ENCODE results near the gene DAZL. TPM values are rescaled to one million over a fixed set of nuclear protein-coding genes. Genes with fewer than 3 reads are reported as not detected.
"Not testable (repeated sequence)": the region's sequence is repeated elsewhere in the genome, so short reads cannot be mapped to it uniquely, and the experiment has no call there.

The DAZL gene
- 2.9 TPM for total RNA-seq (ENCODE audit: insufficient read depth, low replicate concordance)

- DNase-seq (ENCODE audit: low spot score): no peak
These were observed at the start of gene DAZL for GRCh38 chr3:16604887-16605602. Gene DAZL (minus strand): TSS chr3:16605423. CDS start chr3:16605205, 218 bp downstream.

- DNase-seq (ENCODE audit: low spot score): no peak
These were observed 49.8 kb upstream of the DAZL start for GRCh38 chr3:16654976-16655375.

GRCh38 chr3:16653712-16654111 lies 48.5 kb upstream of the DAZL start:
- no peak for DNase-seq (ENCODE audit: low spot score)

- DNase-seq (ENCODE audit: low spot score): no peak
These were observed 42.4 kb upstream of the DAZL start for GRCh38 chr3:16647668-16648067.

GRCh38 chr3:16639806-16640205 lies 34.6 kb upstream of the DAZL start:
- no peak for DNase-seq (ENCODE audit: low spot score)

GRCh38 chr3:16633948-16634347 lies 28.7 kb upstream of the DAZL start:
- no peak for DNase-seq (ENCODE audit: low spot score)

- DNase-seq (ENCODE audit: low spot score): no peak
These were observed 27.2 kb upstream of the DAZL start for GRCh38 chr3:16632395-16632794.

GRCh38 chr3:16618721-16619120 lies 13.5 kb upstream of the DAZL start:
- DNase-seq (ENCODE audit: low spot score): peak; percentile 6

- not testable (repeated sequence) for DNase-seq (ENCODE audit: low spot score)
These were observed 11.9 kb upstream of the DAZL start for GRCh38 chr3:16617155-16617554.

GRCh38 chr3:16616083-16616482 lies 10.9 kb upstream of the DAZL start:
- no peak for DNase-seq (ENCODE audit: low spot score)

GRCh38 chr3:16614033-16615031 lies 9.1 kb upstream of the DAZL start:
- DNase-seq (ENCODE audit: low spot score): no peak

GRCh38 chr3:16609927-16610580 lies 4.8 kb upstream of the DAZL start:
- DNase-seq (ENCODE audit: low spot score): no peak

- DNase-seq (ENCODE audit: low spot score): no peak
These were observed 3.6 kb upstream of the DAZL start for GRCh38 chr3:16608816-16609215.

- no peak for DNase-seq (ENCODE audit: low spot score)
These were observed 2.5 kb upstream of the DAZL start for GRCh38 chr3:16607718-16608117.

- DNase-seq (ENCODE audit: low spot score): no peak
These were observed 1.2 kb upstream of the DAZL start for GRCh38 chr3:16606398-16606797.

GRCh38 chr3:16605966-16606365 lies 743 bp upstream of the DAZL start:
- DNase-seq (ENCODE audit: low spot score): no peak

- DNase-seq (ENCODE audit: low spot score): no peak
These were observed 790 bp downstream of the DAZL start for GRCh38 chr3:16604433-16604832.

GRCh38 chr3:16601537-16602005 lies 3.7 kb downstream of the DAZL start:
- no peak for DNase-seq (ENCODE audit: low spot score)

GRCh38 chr3:16600780-16601536 lies 4.3 kb downstream of the DAZL start:
- peak; percentile 80 for DNase-seq (ENCODE audit: low spot score)

- no peak for DNase-seq (ENCODE audit: low spot score)
These were observed 5.5 kb downstream of the DAZL start for GRCh38 chr3:16599694-16600093.

GRCh38 chr3:16596352-16597032 lies 8.7 kb downstream of the DAZL start:
- no peak for DNase-seq (ENCODE audit: low spot score)
